ENCODE data around the gene LIPC. TPM values are rescaled to one million over a fixed set of nuclear protein-coding genes. Genes with fewer than 3 reads are reported as not detected.

The LIPC gene
- total RNA-seq, 5 donors from 2014 or later (not counting 1 experiment from before 2014, with no cell fraction given): 0.89 to 2.1 (median 1.5) TPM

GRCh38 chr15:58403581-58403980 is 28.2 kb upstream of the LIPC start:
- CTCF ChIA-PET: interaction anchor here in 1 of 2 donors (0.6 kb wide), 1 partner anchor 15 kb away, joined by 3 read pairs; no protein-coding TSS in a partner anchor
- H3K27ac Mint-ChIP-seq: no peak overlapping the region
- POLR2A ChIA-PET: no interaction called here
- H3K36me3 Mint-ChIP-seq: no peaks in the 10 kb centered on the region
- no peaks in the 10 kb centered on the region for H3K9me3 ChIP-seq
- H3K4me3 Mint-ChIP-seq: no peak overlapping the region
- H3K4me3 ChIP-seq (ENCODE audit: control insufficient read depth in 1 of 2, extremely low read depth in 1 of 2, low read length in 1 of 2): no peak overlapping the region
- H3K27ac ChIP-seq (ENCODE audit: low read length): no peak overlapping the region
- WGBS (ENCODE audit: insufficient coverage): no CpG with 5 or more reads among the region's 4 CpGs
- no peaks in the 10 kb centered on the region for H3K27me3 Mint-ChIP-seq
- H3K4me1 ChIP-seq (ENCODE audit: control insufficient read depth in 1 of 2, extremely low read depth in 1 of 2, insufficient read depth in 2 of 2, low read length in 2 of 2): no peaks in the 10 kb centered on the region
- H3K36me3 ChIP-seq (ENCODE audit: control insufficient read depth in 2 of 2, extremely low read depth in 1 of 2, insufficient read depth in 1 of 2, low read length in 1 of 2): no peaks in the 10 kb centered on the region
- no peak for DNase-seq
- no peak for ATAC-seq (replicated peaks in 1 of 4)
- no peaks in the 10 kb centered on the region for H3K9me3 Mint-ChIP-seq
- peaks cover 0 to 3% of the 10 kb centered on the region in 2 experiments for H3K27me3 ChIP-seq (replicated peaks in 1 of 2; ENCODE audit: control insufficient read depth in 2 of 2, extremely low read depth in 1 of 2, insufficient read depth in 2 of 2, low read length in 1 of 2)
- no peaks in the 10 kb centered on the region for H3K4me1 Mint-ChIP-seq

GRCh38 chr15:58404020-58404419 is 27.8 kb upstream of the LIPC start:
- Histone ChIP-seq H3K27ac (ENCODE audit: low read length) (no peak overlapping the region), H3K4me1 (ENCODE audit: control insufficient read depth in 1 of 2, extremely low read depth in 1 of 2, insufficient read depth in 2 of 2, low read length in 2 of 2) (no peaks in the 10 kb centered on the region), H3K27me3 (replicated peaks in 1 of 2; ENCODE audit: control insufficient read depth in 2 of 2, extremely low read depth in 1 of 2, insufficient read depth in 2 of 2, low read length in 1 of 2) (peaks cover 0 to 3% of the 10 kb centered on the region in 2 experiments), H3K36me3 (ENCODE audit: control insufficient read depth in 2 of 2, extremely low read depth in 1 of 2, insufficient read depth in 1 of 2, low read length in 1 of 2) (no peaks in the 10 kb centered on the region), H3K4me3 (ENCODE audit: control insufficient read depth in 1 of 2, extremely low read depth in 1 of 2, low read length in 1 of 2) (no peak overlapping the region), H3K9me3 (no peaks in the 10 kb centered on the region)
- Mint-ChIP-seq H3K27ac (no peak overlapping the region), H3K4me1 (peaks cover 0 to 2% (median 0%) of the 10 kb centered on the region in 3 donors), H3K9me3 (no peaks in the 10 kb centered on the region), H3K27me3 (no peaks in the 10 kb centered on the region), H3K4me3 (no peak overlapping the region), H3K36me3 (no peaks in the 10 kb centered on the region)
- POLR2A ChIA-PET: no interaction called here
- WGBS (ENCODE audit: insufficient coverage): 93% methylated on average over 3 of the region's 5 CpGs
- ATAC-seq (replicated peaks in 1 of 4) (no peak), DNase-seq (no peak)
- CTCF ChIA-PET: no interaction called here

- Mint-ChIP-seq H3K36me3 (no peaks in the 10 kb centered on the region), H3K27me3 (no peaks in the 10 kb centered on the region), H3K9me3 (no peaks in the 10 kb centered on the region), H3K4me3 (no peak overlapping the region), H3K4me1 (peaks cover 0 to 9% (median 3%) of the 10 kb centered on the region in 3 donors), H3K27ac (no peak overlapping the region)
- ChIA-PET POLR2A (no interaction called here), CTCF (no interaction called here)
- ATAC-seq (replicated peaks in 1 of 4) (no peak), DNase-seq (no peak)
- H3K27me3 ChIP-seq (replicated peaks in 1 of 2; ENCODE audit: control insufficient read depth in 2 of 2, extremely low read depth in 1 of 2, insufficient read depth in 2 of 2, low read length in 1 of 2): peaks cover 0 to 3% of the 10 kb centered on the region in 2 experiments
- H3K4me3 ChIP-seq (ENCODE audit: control insufficient read depth in 1 of 2, extremely low read depth in 1 of 2, low read length in 1 of 2): no peak overlapping the region
- no peak overlapping the region for H3K27ac ChIP-seq (ENCODE audit: low read length)
- H3K36me3 ChIP-seq (ENCODE audit: control insufficient read depth in 2 of 2, extremely low read depth in 1 of 2, insufficient read depth in 1 of 2, low read length in 1 of 2): no peaks in the 10 kb centered on the region
- no CpG with 5 or more reads among the region's 2 CpGs for WGBS (ENCODE audit: insufficient coverage)
- H3K9me3 ChIP-seq: no peaks in the 10 kb centered on the region
- H3K4me1 ChIP-seq (ENCODE audit: control insufficient read depth in 1 of 2, extremely low read depth in 1 of 2, insufficient read depth in 2 of 2, low read length in 2 of 2): no peaks in the 10 kb centered on the region
These were observed 27.1 kb upstream of the LIPC start for GRCh38 chr15:58404722-58405121.

- no peaks in the 10 kb centered on the region for H3K36me3 ChIP-seq (ENCODE audit: control insufficient read depth in 2 of 2, extremely low read depth in 1 of 2, insufficient read depth in 1 of 2, low read length in 1 of 2)
- ChIA-PET CTCF (no interaction called here), POLR2A (interaction anchor here in 1 of 2 donors (0.6 kb wide), 1 partner anchor 243 kb away, joined by 3 read pairs; no protein-coding TSS in a partner anchor)
- no peak for ATAC-seq (replicated peaks in 1 of 4)
- peaks cover 0 to 3% of the 10 kb centered on the region in 2 experiments for H3K27me3 ChIP-seq (replicated peaks in 1 of 2; ENCODE audit: control insufficient read depth in 2 of 2, extremely low read depth in 1 of 2, insufficient read depth in 2 of 2, low read length in 1 of 2)
- Mint-ChIP-seq H3K4me3 (no peak overlapping the region), H3K9me3 (no peaks in the 10 kb centered on the region), H3K36me3 (no peaks in the 10 kb centered on the region), H3K4me1 (peaks cover 8 to 16% (median 11%) of the 10 kb centered on the region in 3 donors), H3K27ac (no peak overlapping the region), H3K27me3 (no peaks in the 10 kb centered on the region)
- WGBS (ENCODE audit: insufficient coverage): no CpG with 5 or more reads among the region's 3 CpGs
- peaks cover 0 to 6% of the 10 kb centered on the region in 2 experiments for H3K4me1 ChIP-seq (ENCODE audit: control insufficient read depth in 1 of 2, extremely low read depth in 1 of 2, insufficient read depth in 2 of 2, low read length in 2 of 2)
- H3K4me3 ChIP-seq (ENCODE audit: control insufficient read depth in 1 of 2, extremely low read depth in 1 of 2, low read length in 1 of 2): no peak overlapping the region
- no peaks in the 10 kb centered on the region for H3K9me3 ChIP-seq
- no peak for DNase-seq
- no peak overlapping the region for H3K27ac ChIP-seq (ENCODE audit: low read length)
These were observed 25.9 kb upstream of the LIPC start for GRCh38 chr15:58405865-58406264.

- CTCF ChIA-PET: no interaction called here
- H3K4me1 Mint-ChIP-seq: peaks cover 13 to 21% (median 18%) of the 10 kb centered on the region in 3 donors
These were observed 25.0 kb upstream of the LIPC start for GRCh38 chr15:58406811-58407210.

GRCh38 chr15:58407236-58407775 is 24.5 kb upstream of the LIPC start:
- Histone ChIP-seq H3K27ac (ENCODE audit: low read length) (no peak overlapping the region), H3K9me3 (no peaks in the 10 kb centered on the region), H3K36me3 (ENCODE audit: control insufficient read depth in 2 of 2, extremely low read depth in 1 of 2, insufficient read depth in 1 of 2, low read length in 1 of 2) (no peaks in the 10 kb centered on the region), H3K4me3 (ENCODE audit: control insufficient read depth in 1 of 2, extremely low read depth in 1 of 2, low read length in 1 of 2) (no peak overlapping the region), H3K4me1 (ENCODE audit: control insufficient read depth in 1 of 2, extremely low read depth in 1 of 2, insufficient read depth in 2 of 2, low read length in 2 of 2) (peaks cover 0 to 6% of the 10 kb centered on the region in 2 experiments), H3K27me3 (replicated peaks in 1 of 2; ENCODE audit: control insufficient read depth in 2 of 2, extremely low read depth in 1 of 2, insufficient read depth in 2 of 2, low read length in 1 of 2) (no peaks in the 10 kb centered on the region)
- no peak overlapping the region for H3K4me3 Mint-ChIP-seq
- no peak for DNase-seq
- H3K36me3 Mint-ChIP-seq: no peaks in the 10 kb centered on the region
- H3K9me3 Mint-ChIP-seq: no peaks in the 10 kb centered on the region
- ATAC-seq (replicated peaks in 1 of 4): no peak
- ChIA-PET POLR2A (interaction anchor here in 1 of 2 donors (0.5 kb wide), 1 partner anchor 839 kb away, joined by 4 read pairs; no protein-coding TSS in a partner anchor), CTCF (no interaction called here)
- no peak overlapping the region for H3K27ac Mint-ChIP-seq
- peaks cover 13 to 21% (median 19%) of the 10 kb centered on the region in 3 donors for H3K4me1 Mint-ChIP-seq
- H3K27me3 Mint-ChIP-seq: no peaks in the 10 kb centered on the region
- WGBS (ENCODE audit: insufficient coverage): no CpG with 5 or more reads among the region's 1 CpG

More at GRCh38 chr15:58406811-58407210, 25.0 kb upstream of the LIPC start:
- H3K27me3 ChIP-seq (replicated peaks in 1 of 2; ENCODE audit: control insufficient read depth in 2 of 2, extremely low read depth in 1 of 2, insufficient read depth in 2 of 2, low read length in 1 of 2): peaks cover 0 to 3% of the 10 kb centered on the region in 2 experiments
- DNase-seq (no peak), ATAC-seq (replicated peaks in 1 of 4) (no peak)
- no peak overlapping the region for H3K4me3 ChIP-seq (ENCODE audit: control insufficient read depth in 1 of 2, extremely low read depth in 1 of 2, low read length in 1 of 2)
- Mint-ChIP-seq H3K36me3 (no peaks in the 10 kb centered on the region), H3K9me3 (no peaks in the 10 kb centered on the region), H3K27me3 (no peaks in the 10 kb centered on the region), H3K4me3 (no peak overlapping the region), H3K27ac (no peak overlapping the region)
- H3K9me3 ChIP-seq: no peaks in the 10 kb centered on the region
- H3K27ac ChIP-seq (ENCODE audit: low read length): no peak overlapping the region
- POLR2A ChIA-PET: no interaction called here
- peaks cover 0 to 6% of the 10 kb centered on the region in 2 experiments for H3K4me1 ChIP-seq (ENCODE audit: control insufficient read depth in 1 of 2, extremely low read depth in 1 of 2, insufficient read depth in 2 of 2, low read length in 2 of 2)
- H3K36me3 ChIP-seq (ENCODE audit: control insufficient read depth in 2 of 2, extremely low read depth in 1 of 2, insufficient read depth in 1 of 2, low read length in 1 of 2): no peaks in the 10 kb centered on the region
- WGBS (ENCODE audit: insufficient coverage): no CpG with 5 or more reads among the region's 3 CpGs
